HepG2 (cell line): ENCODE measurements around the gene FRMD6. TPM values are rescaled to one million over a fixed set of nuclear protein-coding genes. Genes with fewer than 3 reads are reported as not detected.
A peak's percentile ranks its signal among the peaks of the same experiment; 100 is the strongest.

Source experiments
- ATF6 ChIP-seq: sonication (generic); formaldehyde crosslinking; conservative IDR thresholded peaks from 2 replicates; pipeline ENCODE4 v1.4.0; 2020; ENCODE audit warnings: missing genetic modification reagents
- CENPX ChIP-seq: sonication (generic); formaldehyde crosslinking; IDR thresholded peaks from 2 replicates; pipeline ENCODE4 v1.9.0; 2021; ENCODE audit warnings: mild to moderate bottlenecking, missing genetic modification reagents, moderate library complexity
- FOXA1 ChIP-seq, 2 experiments: fragments of 450-650 bp in 1 of 2; sonication (generic) in 1 of 2; formaldehyde crosslinking in 1 of 2; IDR thresholded peaks; 2 replicates each; pipeline versions ENCODE4 v1.4.0 to v1.6.1; 2016 to 2020; ENCODE audit warnings: missing genetic modification reagents in 1 of 2
- KLF16 ChIP-seq, 2 experiments: sonication (generic) in 1 of 2; formaldehyde crosslinking in 1 of 2; IDR thresholded peaks; 2 replicates each; pipeline versions ENCODE4 v1.6.1 to v1.8.0; 2016 to 2023; ENCODE audit warnings: missing genetic modification reagents in 2 of 2, missing compliant biosample characterization in 1 of 2
- MTA1 ChIP-seq: sonication (generic); formaldehyde crosslinking; IDR thresholded peaks from 2 replicates; pipeline ENCODE4 v1.4.0; 2020; ENCODE audit warnings: missing genetic modification reagents, mild to moderate bottlenecking, borderline replicate concordance
- NCOA5 ChIP-seq: sonication (generic); formaldehyde crosslinking; IDR thresholded peaks from 2 replicates; pipeline ENCODE4 v1.4.0; 2020; ENCODE audit warnings: missing genetic modification reagents
- NFRKB ChIP-seq: fragments of 450-650 bp; IDR thresholded peaks from 2 replicates; pipeline ENCODE4 v1.6.1; 2017
- SIX4 ChIP-seq: sonication (generic); formaldehyde crosslinking; IDR thresholded peaks from 2 replicates; pipeline ENCODE4 v1.4.0; 2020; ENCODE audit warnings: missing genetic modification reagents
- TFE3 ChIP-seq: IDR thresholded peaks from 2 replicates; pipeline ENCODE4 v1.6.1; 2016
- ZBTB14 ChIP-seq: sonication (generic); formaldehyde crosslinking; IDR thresholded peaks from 2 replicates; pipeline ENCODE4 v1.4.0; 2020; ENCODE audit warnings: missing genetic modification reagents
- ZFP37 ChIP-seq: sonication (generic); formaldehyde crosslinking; IDR thresholded peaks from 2 replicates; pipeline ENCODE4 v1.4.0; 2020; ENCODE audit warnings: missing genetic modification reagents, borderline replicate concordance
- ZGPAT ChIP-seq: IDR thresholded peaks from 2 replicates; pipeline ENCODE4 v1.6.1; 2016; ENCODE audit warnings: mild to moderate bottlenecking
- ZMYM3 ChIP-seq: sonication (generic); formaldehyde crosslinking; IDR thresholded peaks from 2 replicates; pipeline ENCODE4 v1.5.1; 2020; ENCODE audit warnings: mild to moderate bottlenecking, missing genetic modification reagents
- ZNF260 ChIP-seq: sonication (generic); formaldehyde crosslinking; IDR thresholded peaks from 2 replicates; pipeline ENCODE4 v1.4.0; 2020; ENCODE audit warnings: missing genetic modification reagents, low read depth, mild to moderate bottlenecking, borderline replicate concordance
- ZNF891 ChIP-seq: sonication (generic); formaldehyde crosslinking; IDR thresholded peaks from 2 replicates; pipeline ENCODE4 v1.5.0; 2020; ENCODE audit warnings: mild to moderate bottlenecking, missing genetic modification reagents
- polyA plus RNA-seq, 8 experiments: library from polyadenylated mRNA; depleted of rRNA in 3 of 8; stranded (reverse) in 7 of 8; unstranded in 1 of 8; fragments of >200 nt; fragmentation: Illumina TruSeq in 4 of 8; extraction: Trizol in 4 of 8; gene quantifications; 2 replicates each; pipeline versions ENCODE4 v1.2.1 to v1.2.3, GENCODE V29; 2011 to 2016; ENCODE audit warnings: low read depth in 4 of 8, missing spikeins in 1 of 8, mixed read lengths in 1 of 8; ENCODE audit not compliant: insufficient read depth in 1 of 8
- total RNA-seq, 5 experiments: library from RNA; depleted of rRNA; stranded (reverse); fragments of >200 nt; fragmentation: Illumina TruSeq; extraction: Trizol; gene quantifications; 2 replicates each; pipeline ENCODE4 v1.2.3, GENCODE V29; 2016; ENCODE audit warnings: low read depth in 1 of 5
- TF ChIP-seq, protein P1 (sequence below): fragments of 450-650 bp; IDR thresholded peaks from 2 replicates; pipeline ENCODE4 v1.6.1; 2017; ENCODE audit warnings: mild to moderate bottlenecking

FRMD6 gene
- total and polyA plus RNA-seq, 2 of the 13 experiments (the other 11 are each of a cell fraction or from before 2014, with no cell fraction given) = 2.4 to 5.4 TPM

- TF ChIP-seq ZBTB14 (CRISPR knock-in tag) (peak; percentile 67; the same call in 1 of the 2 replicates), FOXA1 (IDR thresholded peaks at IDR 0.05) (no peak), FOXA1 (CRISPR knock-in tag; IDR thresholded peaks at IDR 0.05) (no peak), NCOA5 (no peak), ZFP37 (CRISPR knock-in tag) (no peak), KLF16 (CRISPR knock-in tag; IDR thresholded peaks at IDR 0.05) (0 out of 4 replicates have a peak, but pooled peaks of 1 of the 2 experiments have one; percentile 24), ZMYM3 (no peak), TFE3 (no peak), ZNF891 (CRISPR knock-in tag) (peak; percentile 75; the same call in 1 of the 2 replicates), NFRKB (no peak), CENPX (CRISPR knock-in tag) (no peak), MTA1 (CRISPR knock-in tag) (no peak), ZGPAT (CRISPR knock-in tag) (peak; percentile 51; the same call in 1 of the 2 replicates), ATF6 (CRISPR knock-in tag) (no peak), SIX4 (no peak), ZNF260 (CRISPR knock-in tag) (no peak)
- TF ChIP-seq, protein P1, sequence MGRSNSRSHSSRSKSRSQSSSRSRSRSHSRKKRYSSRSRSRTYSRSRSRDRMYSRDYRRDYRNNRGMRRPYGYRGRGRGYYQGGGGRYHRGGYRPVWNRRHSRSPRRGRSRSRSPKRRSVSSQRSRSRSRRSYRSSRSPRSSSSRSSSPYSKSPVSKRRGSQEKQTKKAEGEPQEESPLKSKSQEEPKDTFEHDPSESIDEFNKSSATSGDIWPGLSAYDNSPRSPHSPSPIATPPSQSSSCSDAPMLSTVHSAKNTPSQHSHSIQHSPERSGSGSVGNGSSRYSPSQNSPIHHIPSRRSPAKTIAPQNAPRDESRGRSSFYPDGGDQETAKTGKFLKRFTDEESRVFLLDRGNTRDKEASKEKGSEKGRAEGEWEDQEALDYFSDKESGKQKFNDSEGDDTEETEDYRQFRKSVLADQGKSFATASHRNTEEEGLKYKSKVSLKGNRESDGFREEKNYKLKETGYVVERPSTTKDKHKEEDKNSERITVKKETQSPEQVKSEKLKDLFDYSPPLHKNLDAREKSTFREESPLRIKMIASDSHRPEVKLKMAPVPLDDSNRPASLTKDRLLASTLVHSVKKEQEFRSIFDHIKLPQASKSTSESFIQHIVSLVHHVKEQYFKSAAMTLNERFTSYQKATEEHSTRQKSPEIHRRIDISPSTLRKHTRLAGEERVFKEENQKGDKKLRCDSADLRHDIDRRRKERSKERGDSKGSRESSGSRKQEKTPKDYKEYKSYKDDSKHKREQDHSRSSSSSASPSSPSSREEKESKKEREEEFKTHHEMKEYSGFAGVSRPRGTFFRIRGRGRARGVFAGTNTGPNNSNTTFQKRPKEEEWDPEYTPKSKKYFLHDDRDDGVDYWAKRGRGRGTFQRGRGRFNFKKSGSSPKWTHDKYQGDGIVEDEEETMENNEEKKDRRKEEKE = no peak
Measured at GRCh38 chr14:51652168-51653078, 713 bp downstream of the FRMD6 start (continued).
